ENCODE results near the gene MYH7B.

GRCh38 chr20:34998331-34998950, 42.8 kb downstream of the MYH7B start:
- TF ChIP-seq NFRKB (IDR thresholded peaks at IDR 0.05) (no peak), HDGF (IDR thresholded peaks at IDR 0.05; ENCODE audit: borderline replicate concordance) (no peak), SUZ12 (IDR thresholded peaks at IDR 0.05) (no peak), FOXM1 (IDR thresholded peaks at IDR 0.05; ENCODE audit: borderline replicate concordance) (no peak), FOXA1 (IDR thresholded peaks at IDR 0.05) (no peak), BHLHE40 (IDR thresholded peaks at IDR 0.05; ENCODE audit: borderline replicate concordance) (no peak), PKNOX1 (IDR thresholded peaks at IDR 0.05) (no peak), SP1 (IDR thresholded peaks at IDR 0.05) (no peak), ELF4 (IDR thresholded peaks at IDR 0.05) (no peak), FOXK2 (IDR thresholded peaks at IDR 0.05) (no peak)
